A673 (cell line): ENCODE measurements around the gene HES1.

Experiments used
- CTCF ChIP-seq: fragments of 300-800, 200-600 bp; sonication (generic); conservative IDR thresholded peaks from 2 replicates; pipeline ENCODE4 v1.5.1; 2017; ENCODE audit warnings: low read depth, mild to moderate bottlenecking, antibody characterized with exemption, low read length, moderate library complexity, mixed read lengths
- EZH2 ChIP-seq: fragments of 200-600 bp; sonication (generic); IDR thresholded peaks from 2 replicates; pipeline ENCODE4 v1.6.1; 2017; ENCODE audit warnings: borderline replicate concordance, low read depth, mild to moderate bottlenecking, mixed read lengths, antibody characterized with exemption, low read length; ENCODE audit not compliant: poor library complexity, severe bottlenecking

DNA sequence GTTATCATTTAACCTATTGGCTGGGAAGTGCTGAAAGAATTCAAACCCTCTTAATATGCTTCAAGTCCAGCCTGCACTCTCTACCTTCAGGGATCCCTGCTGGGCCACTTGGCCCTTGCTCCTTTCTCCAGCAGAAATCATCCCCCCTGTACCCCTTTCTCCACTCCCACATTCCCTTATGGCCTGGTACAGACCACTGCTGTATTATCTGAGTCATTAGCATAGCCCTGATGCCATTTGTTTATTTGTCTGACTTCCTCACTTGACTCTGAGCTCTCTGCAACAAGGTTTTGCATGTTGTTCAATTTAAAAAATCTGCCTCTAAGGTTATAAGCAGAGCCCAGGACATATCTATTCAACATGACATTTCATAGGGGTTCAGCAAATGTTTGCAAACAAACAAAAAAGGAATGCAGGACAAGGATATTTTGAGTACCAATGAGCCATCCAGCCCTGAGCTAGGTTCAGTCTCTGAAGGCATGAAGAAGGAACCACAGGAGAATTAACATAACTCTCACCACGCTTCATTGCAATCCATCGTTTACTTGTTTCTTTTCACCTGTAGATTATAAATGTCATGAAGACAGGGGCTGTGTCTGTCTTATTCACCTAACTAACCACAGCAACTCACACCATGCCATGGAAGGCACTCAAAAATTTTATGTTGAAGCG lies 26.6 kb upstream of the HES1 start:
- TF ChIP-seq CTCF (no peak), EZH2 (no peak)
